Loucy (cell line): ENCODE measurements around the gene IFNG.

Experiments
- H2AFZ ChIP-seq: fragments of 200-600 bp; sonication (generic); 2 replicates; pipeline ENCODE4 v1.6.0; 2016; ENCODE audit warnings: antibody characterized with exemption, mild to moderate bottlenecking, low read length, moderate library complexity
- H3F3A ChIP-seq: fragments of 200-600 bp; 2 replicates; pipeline ENCODE4 v1.6.0; 2016; ENCODE audit warnings: antibody characterized with exemption, low read depth, mild to moderate bottlenecking
- H3K27me3 ChIP-seq: fragments of 200-600 bp; sonication (generic); 2 replicates; pipeline ENCODE4 v1.6.1; 2014; ENCODE audit warnings: low read length, mild to moderate bottlenecking; ENCODE audit not compliant: insufficient read depth, poor library complexity, severe bottlenecking
- H3K36me3 ChIP-seq: fragments of 200-600 bp; sonication (generic); 2 replicates; pipeline ENCODE4 v1.6.1; 2016; ENCODE audit warnings: low read length; ENCODE audit not compliant: insufficient read depth
- H3K4me1 ChIP-seq: fragments of 200-600 bp; sonication (generic); 2 replicates; pipeline ENCODE4 v1.5.1; 2014; ENCODE audit warnings: low read length, mild to moderate bottlenecking; ENCODE audit not compliant: insufficient read depth, poor library complexity, severe bottlenecking
- H3K4me2 ChIP-seq: fragments of 200-600 bp; sonication (generic); 2 replicates; pipeline ENCODE4 v1.6.0; 2014; ENCODE audit warnings: antibody characterized with exemption, low read length, low read depth, mild to moderate bottlenecking; ENCODE audit not compliant: poor library complexity, severe bottlenecking
- H3K4me3 ChIP-seq: fragments of 200-600 bp; sonication (generic); 2 replicates; pipeline ENCODE4 v1.5.1; 2014; ENCODE audit warnings: low read length, mild to moderate bottlenecking, mixed read lengths; ENCODE audit not compliant: poor library complexity, severe bottlenecking
- H3K79me2 ChIP-seq: fragments of 200-600 bp; sonication (generic); 2 replicates; pipeline ENCODE4 v1.6.1; 2014; ENCODE audit warnings: low read length; ENCODE audit not compliant: insufficient read depth
- H3K9ac ChIP-seq: fragments of 200-600 bp; sonication (generic); 2 replicates; pipeline ENCODE4 v1.6.0; 2014; ENCODE audit warnings: mild to moderate bottlenecking, low read depth, low read length, moderate library complexity; ENCODE audit not compliant: poor library complexity, severe bottlenecking
- H3K9me2 ChIP-seq: fragments of 200-600 bp; sonication (generic); replicated peaks from 2 replicates; pipeline ENCODE4 v1.6.1; 2016; ENCODE audit warnings: low read depth, low read length, mixed read lengths
- H3K9me3 ChIP-seq: fragments of 200-600 bp; sonication (generic); 2 replicates; pipeline ENCODE4 v1.6.1; 2014; ENCODE audit warnings: mild to moderate bottlenecking, antibody characterized with exemption, low read length, low read depth; ENCODE audit not compliant: insufficient read depth
- H4K20me1 ChIP-seq: fragments of 200-600 bp; sonication (generic); 2 replicates; pipeline ENCODE4 v1.6.0; 2014; ENCODE audit warnings: antibody characterized with exemption, low read length, mild to moderate bottlenecking; ENCODE audit not compliant: insufficient read depth, poor library complexity, severe bottlenecking
- CTCF ChIP-seq: fragments of 200-600 bp; sonication (generic); conservative IDR thresholded peaks from 2 replicates; pipeline ENCODE4 v1.5.1; 2014; ENCODE audit warnings: mild to moderate bottlenecking, antibody characterized with exemption, low read length
- EZH2phosphoT487 ChIP-seq: fragments of 200-600 bp; IDR thresholded peaks from 2 replicates; pipeline ENCODE4 v1.6.1; 2018; ENCODE audit warnings: antibody characterized with exemption, mild to moderate bottlenecking, moderate library complexity, borderline replicate concordance

Gene IFNG

GRCh38 chr12:68170726-68171125, 11.2 kb upstream of the IFNG start:
- Histone ChIP-seq H3K36me3 (no peaks in the 10 kb centered on the region), H3K4me2 (no peak overlapping the region), H3K9me3 (no peaks in the 10 kb centered on the region), H3K9me2 (no peaks in the 10 kb centered on the region), H3K4me1 (peaks cover 7% of the 10 kb centered on the region), H2AFZ (no peak overlapping the region), H3K9ac (no peak overlapping the region), H3K4me3 (no peak overlapping the region), H3F3A (no peaks in the 10 kb centered on the region), H3K27me3 (no peaks in the 10 kb centered on the region), H3K79me2 (no peaks in the 10 kb centered on the region), H4K20me1 (no peaks in the 10 kb centered on the region)
- TF ChIP-seq CTCF (no peak), EZH2phosphoT487 (no peak)

GRCh38 chr12:68169213-68169889, 9.8 kb upstream of the IFNG start:
- TF ChIP-seq CTCF (no peak), EZH2phosphoT487 (no peak)
- no peaks in the 10 kb centered on the region for H3K4me1 ChIP-seq

GRCh38 chr12:68166317-68166831, 6.8 kb upstream of the IFNG start:
- no peak for TF ChIP-seq CTCF
- no peak for TF ChIP-seq EZH2phosphoT487
- H3K4me3 ChIP-seq = no peak overlapping the region

More at GRCh38 chr12:68169213-68169889, 9.8 kb upstream of the IFNG start:
- Histone ChIP-seq H4K20me1 (no peaks in the 10 kb centered on the region), H3K36me3 (no peaks in the 10 kb centered on the region), H3K4me3 (no peak overlapping the region), H3K9me2 (no peaks in the 10 kb centered on the region), H3K4me2 (no peak overlapping the region), H3K9me3 (no peaks in the 10 kb centered on the region), H3K9ac (no peak overlapping the region), H2AFZ (no peak overlapping the region), H3K79me2 (no peaks in the 10 kb centered on the region), H3F3A (no peaks in the 10 kb centered on the region), H3K27me3 (no peaks in the 10 kb centered on the region)

More at GRCh38 chr12:68166317-68166831, 6.8 kb upstream of the IFNG start:
- H4K20me1 ChIP-seq = no peaks in the 10 kb centered on the region
- no peaks in the 10 kb centered on the region for H3K36me3 ChIP-seq
- H3K9me2 ChIP-seq = no peaks in the 10 kb centered on the region
- H3K9me3 ChIP-seq = no peaks in the 10 kb centered on the region
- no peak overlapping the region for H3K9ac ChIP-seq
- H2AFZ ChIP-seq = no peak overlapping the region
- H3F3A ChIP-seq = no peaks in the 10 kb centered on the region
- no peak overlapping the region for H3K4me2 ChIP-seq
- no peaks in the 10 kb centered on the region for H3K27me3 ChIP-seq
- H3K79me2 ChIP-seq = no peaks in the 10 kb centered on the region
- H3K4me1 ChIP-seq = no peaks in the 10 kb centered on the region
